Smooth muscle cell (in vitro differentiated cells): Measurements from ENCODE around the gene TMEM115. TPM values are rescaled to one million over a fixed set of nuclear protein-coding genes. Genes with fewer than 3 reads are reported as not detected.

Experiments used
- DNase-seq: peaks from one replicate; lab custom pipeline; 2025; ENCODE audit not compliant: unreplicated experiment; lab: John Stamatoyannopoulos, UW
- H2AFZ ChIP-seq: fragments of 200-600 bp; sonication (generic); 2 replicates; pipeline ENCODE4 v1.6.0; 2016; ENCODE audit warnings: antibody characterized with exemption, low read depth, mild to moderate bottlenecking
- H3F3A ChIP-seq: fragments of 200-600 bp; sonication (generic); 2 replicates; pipeline ENCODE4 v1.6.0; 2017; ENCODE audit warnings: antibody characterized with exemption, low read depth
- H3K27ac ChIP-seq: fragments of 200-600 bp; sonication (generic); 2 replicates; pipeline ENCODE4 v1.5.1; 2016; ENCODE audit warnings: low read depth, mild to moderate bottlenecking
- H3K27me3 ChIP-seq: fragments of 200-600 bp; sonication (generic); 2 replicates; pipeline ENCODE4 v1.6.1; 2016; ENCODE audit warnings: low read depth, mild to moderate bottlenecking
- H3K36me3 ChIP-seq: fragments of 200-600 bp; sonication (generic); 2 replicates; pipeline ENCODE4 v1.5.1; 2016; ENCODE audit warnings: low read depth
- H3K4me1 ChIP-seq: fragments of 200-600 bp; sonication (generic); 2 replicates; pipeline ENCODE4 v1.5.1; 2016; ENCODE audit warnings: low read depth
- H3K4me2 ChIP-seq: fragments of 200-600 bp; sonication (generic); 2 replicates; pipeline ENCODE4 v1.6.0; 2016; ENCODE audit warnings: mild to moderate bottlenecking
- H3K4me3 ChIP-seq: fragments of 200-600 bp; sonication (generic); 2 replicates; pipeline ENCODE4 v1.5.1; 2016; ENCODE audit warnings: mild to moderate bottlenecking
- H3K79me2 ChIP-seq: fragments of 200-600 bp; sonication (generic); 2 replicates; pipeline ENCODE4 v1.6.0; 2016; ENCODE audit warnings: low read depth, mild to moderate bottlenecking
- H3K9ac ChIP-seq: fragments of 200-600 bp; sonication (generic); 2 replicates; pipeline ENCODE4 v1.6.0; 2016; ENCODE audit warnings: low read depth
- H3K9me3 ChIP-seq: fragments of 200-600 bp; sonication (generic); replicated peaks from 2 replicates; pipeline ENCODE4 v1.5.1; 2016; ENCODE audit warnings: low read depth
- H4K20me1 ChIP-seq: fragments of 200-600 bp; sonication (generic); 2 replicates; pipeline ENCODE4 v1.6.0; 2016; ENCODE audit warnings: low read depth
- CTCF ChIP-seq: fragments of 200-600 bp; sonication (generic); IDR thresholded peaks from 2 replicates; pipeline ENCODE4 v1.5.1; 2017; ENCODE audit warnings: borderline replicate concordance, mild to moderate bottlenecking, antibody characterized with exemption; ENCODE audit not compliant: insufficient read depth, poor library complexity, severe bottlenecking
- WGBS: methylation state at CpG from one replicate; pipeline ENCODE4 v1.1.7; 2016; ENCODE audit warnings: low lambda C conversion rate; 5-methylcytosine and 5-hydroxymethylcytosine counted together
- polyA plus RNA-seq: library from polyadenylated mRNA; unstranded; fragments of >200 nt; fragmentation: Nextera tagmentation; extraction: Ambion mirVana; gene quantifications from 2 replicates; pipeline ENCODE4 v1.2.1, GENCODE V29; 2016
- total RNA-seq: library from RNA; depleted of rRNA; stranded (reverse); fragments of >200 nt; gene quantifications from 2 replicates; pipeline ENCODE4 v1.2.3, GENCODE V29; 2014

Gene TMEM115
- total and polyA plus RNA-seq, 2 experiments from 2014 or later: 42.7 to 56.6 TPM

GRCh38 chr3:50352781-50353180, 6.5 kb downstream of the TMEM115 start:
- Histone ChIP-seq H3K4me1 (peaks cover 29% of the 10 kb centered on the region), H3K36me3 (no peaks in the 10 kb centered on the region), H3K79me2 (peaks cover 47% of the 10 kb centered on the region), H3K4me2 (no peak overlapping the region), H3F3A (no peaks in the 10 kb centered on the region), H3K4me3 (no peak overlapping the region), H3K27ac (no peak overlapping the region), H2AFZ (no peak overlapping the region), H3K27me3 (no peaks in the 10 kb centered on the region), H3K9ac (no peak overlapping the region), H4K20me1 (peaks cover 30% of the 10 kb centered on the region), H3K9me3 (no peaks in the 10 kb centered on the region)
- 59% methylated on average over 2 of the region's 2 CpGs for WGBS
- no peak for DNase-seq
- peak; percentile 3 for TF ChIP-seq CTCF

- H3K27ac ChIP-seq: no peak overlapping the region
- peak overlapping the region; percentile 81 for H3K4me3 ChIP-seq
- H4K20me1 ChIP-seq: peaks cover 15% of the 10 kb centered on the region
- WGBS: 68% methylated on average over 11 of the region's 11 CpGs
- peak overlapping the region; percentile 70 for H3K9ac ChIP-seq
- H3F3A ChIP-seq: peaks cover 2% of the 10 kb centered on the region
- peak overlapping the region; percentile 94 for H3K4me2 ChIP-seq
- H3K79me2 ChIP-seq: peaks cover 32% of the 10 kb centered on the region
- H3K27me3 ChIP-seq: no peaks in the 10 kb centered on the region
- H3K36me3 ChIP-seq: no peaks in the 10 kb centered on the region
- no peak for DNase-seq
- no peaks in the 10 kb centered on the region for H3K9me3 ChIP-seq
- no peak for TF ChIP-seq CTCF
- H2AFZ ChIP-seq: peak overlapping the region; percentile 71
- H3K4me1 ChIP-seq: peaks cover 15% of the 10 kb centered on the region
Measured at GRCh38 chr3:50351323-50351697, 8.0 kb downstream of the TMEM115 start.

- Histone ChIP-seq H3K9ac (peak within 1 kb of the TSS; percentile 70), H3K27me3 (no peaks in the 10 kb centered on the region), H3F3A (peaks cover 8% of the 10 kb centered on the region), H2AFZ (peak within 1 kb of the TSS; percentile 71), H3K4me3 (peak within 1 kb of the TSS; percentile 81), H3K9me3 (no peaks in the 10 kb centered on the region), H3K4me2 (peak within 1 kb of the TSS; percentile 94), H3K27ac (peak within 1 kb of the TSS; percentile 64), H3K79me2 (peaks cover 26% of the 10 kb centered on the region), H4K20me1 (peaks cover 10% of the 10 kb centered on the region), H3K4me1 (peaks cover 15% of the 10 kb centered on the region), H3K36me3 (no peaks in the 10 kb centered on the region)
- DNase-seq: peak; percentile 89
- TF ChIP-seq CTCF: no peak
- WGBS: 2% methylated on average over 58 of the region's 64 CpGs
Measured at GRCh38 chr3:50350527-50351322, 8.6 kb downstream of the TMEM115 start, which contains the start of the genes CYB561D2 and NPRL2. TSS of gene CYB561D2 (plus strand) at chr3:50350862. CDS start at chr3:50351434, 572 bp downstream. TSS of gene NPRL2 (minus strand) at chr3:50350775. CDS start at chr3:50350652, 123 bp downstream.
